ENCODE results near the gene FKBP10. TPM values are rescaled to one million over a fixed set of nuclear protein-coding genes. Genes with fewer than 3 reads are reported as not detected.
A peak's percentile ranks its signal among the peaks of the same experiment; 100 is the strongest.

Gene FKBP10
- total and polyA plus RNA-seq, 10 of the 15 experiments (the other 5 are each of a cell fraction or from before 2014, with no cell fraction given), result 0.02 to 4.7 (median 1.8) TPM

GRCh38 chr17:41814195-41814594 is 1.4 kb downstream of the FKBP10 start:
- WGBS (ENCODE audit: insufficient coverage, insufficient replicate concordance, low lambda C conversion rate, missing lambda C conversion rate), result 45% methylated on average over 1 of the region's 1 CpG
- Histone ChIP-seq H3K36me3 (ENCODE audit: control insufficient read depth in 2 of 2, insufficient read depth in 2 of 2, low read length in 1 of 2) (no peaks in the 10 kb centered on the region), H3K9ac (ENCODE audit: control insufficient read depth, insufficient read depth, low read length) (no peak overlapping the region), H3K4me3 (no peak overlapping the region), H3K9me3 (replicated peaks; ENCODE audit: control insufficient read depth, insufficient read depth, low read length) (no peaks in the 10 kb centered on the region), H4K20me1 (ENCODE audit: control insufficient read depth, insufficient read depth) (no peaks in the 10 kb centered on the region; the same call in 1 of the 2 replicates), H3K4me1 (ENCODE audit: control insufficient read depth, insufficient read depth, low read length) (peaks cover 15% of the 10 kb centered on the region), H3K4me2 (ENCODE audit: control insufficient read depth, insufficient read depth) (no peak overlapping the region), H3K79me2 (ENCODE audit: control insufficient read depth, insufficient read depth, low read length) (no peaks in the 10 kb centered on the region), H3K27me3 (replicated peaks in 1 of 2; ENCODE audit: control insufficient read depth in 2 of 2, insufficient read depth in 2 of 2, low read length in 1 of 2) (peaks cover 0 to 7% of the 10 kb centered on the region in 2 experiments; a peak in 3 of 4 replicates), H3K27ac (ENCODE audit: control insufficient read depth, insufficient read depth) (no peak overlapping the region), H2AFZ (ENCODE audit: control insufficient read depth, low read depth, low read length) (no peak overlapping the region)
- no TSS peak for BruUV-seq (replicated peaks)
- CTCF ChIA-PET, result interaction anchor here (0.8 kb wide), 1 partner anchor 71 kb away, joined by 3 read pairs; no protein-coding TSS in a partner anchor
- ATAC-seq (no peak), DNase-seq (ENCODE audit: low read depth, low spot score) (no peak), FAIRE-seq (no peak)
- POLR2A ChIA-PET, result interaction anchor here (0.6 kb wide), 1 partner anchor 24 kb away, joined by 5 read pairs; no protein-coding TSS in a partner anchor
- intact Hi-C loops (cut with micrococcal nuclease; ENCODE audit: unreplicated experiment) (no loop called here), in situ Hi-C loops (cut with MboI) (no loop called here)
- SMC1A ChIA-PET (ENCODE audit: uncharacterized antibody, unreplicated experiment), result no interaction called here
- TF ChIP-seq IKZF1 (conservative IDR thresholded peaks at IDR 0.05) (no peak), NFXL1 (IDR thresholded peaks at IDR 0.05; ENCODE audit: borderline replicate concordance) (no peak), MTA2 (IDR thresholded peaks at IDR 0.05; ENCODE audit: low read depth) (no peak), YY1 (IDR thresholded peaks at IDR 0.05; ENCODE audit: low read depth, low read length) (no peak), LARP7 (IDR thresholded peaks at IDR 0.05) (no peak)
- RAD21 ChIA-PET (ENCODE audit: unreplicated experiment), result no interaction called here

GRCh38 chr17:41816637-41817320 is 4.0 kb downstream of the FKBP10 start:
- CTCF ChIA-PET, result no interaction called here
- BruUV-seq (replicated peaks), result no TSS peak
- no peak for TF ChIP-seq HCFC1 (IDR thresholded peaks at IDR 0.05; ENCODE audit: low read length)
- no peak for TF ChIP-seq IKZF2 (IDR thresholded peaks at IDR 0.05)
- TF ChIP-seq TCF3 (IDR thresholded peaks at IDR 0.05; ENCODE audit: borderline replicate concordance, insufficient read depth, low read depth, low read length), result peak; percentile 18; the same call in 1 of the 2 replicates
- TF ChIP-seq TARDBP (IDR thresholded peaks at IDR 0.05; ENCODE audit: borderline replicate concordance), result no peak
- Histone ChIP-seq H3K4me1 (ENCODE audit: control insufficient read depth, insufficient read depth, low read length) (peaks cover 15% of the 10 kb centered on the region), H3K9ac (ENCODE audit: control insufficient read depth, insufficient read depth, low read length) (no peak overlapping the region), H3K36me3 (ENCODE audit: control insufficient read depth in 2 of 2, insufficient read depth in 2 of 2, low read length in 1 of 2) (no peaks in the 10 kb centered on the region), H3K27me3 (replicated peaks in 1 of 2; ENCODE audit: control insufficient read depth in 2 of 2, insufficient read depth in 2 of 2, low read length in 1 of 2) (peaks cover 0 to 7% of the 10 kb centered on the region in 2 experiments; a peak in 2 of 4 replicates), H3K9me3 (replicated peaks; ENCODE audit: control insufficient read depth, insufficient read depth, low read length) (no peaks in the 10 kb centered on the region), H2AFZ (ENCODE audit: control insufficient read depth, low read depth, low read length) (no peak overlapping the region), H3K79me2 (ENCODE audit: control insufficient read depth, insufficient read depth, low read length) (no peaks in the 10 kb centered on the region), H3K27ac (ENCODE audit: control insufficient read depth, insufficient read depth) (no peak overlapping the region), H4K20me1 (ENCODE audit: control insufficient read depth, insufficient read depth) (no peaks in the 10 kb centered on the region; the same call in 1 of the 2 replicates), H3K4me2 (ENCODE audit: control insufficient read depth, insufficient read depth) (no peak overlapping the region), H3K4me3 (no peak overlapping the region)
- DNase-seq (ENCODE audit: low read depth, low spot score) (no peak), FAIRE-seq (no peak), ATAC-seq (no peak)
- intact Hi-C loops (cut with micrococcal nuclease; ENCODE audit: unreplicated experiment) (no loop called here), in situ Hi-C loops (cut with MboI) (no loop called here)
- RAD21 ChIA-PET (ENCODE audit: unreplicated experiment), result no interaction called here
- WGBS (ENCODE audit: insufficient coverage, insufficient replicate concordance, low lambda C conversion rate, missing lambda C conversion rate), result 72% methylated on average over 23 of the region's 23 CpGs
- SMC1A ChIA-PET (ENCODE audit: uncharacterized antibody, unreplicated experiment), result no interaction called here
- POLR2A ChIA-PET, result interaction anchor here (0.6 kb wide), 1 partner anchor 198 kb away, joined by 4 read pairs; no protein-coding TSS in a partner anchor

Data from GM12878 (cell line).